Heart left ventricle (tissue), 13 donors: Measurements from ENCODE around the gene CDH23.

ENCODE experiments used
- CTCF ChIP-seq, 12 donors: fragments of 200-600 bp; sonication (generic) in 4 of 12; IDR thresholded peaks; one replicate each; pipeline versions ENCODE4 v1.5.0 to v1.8.0; 2018 to 2022; ENCODE audit warnings: antibody characterized with exemption in 12 of 12, mild to moderate bottlenecking in 5 of 12
- POLR2A ChIP-seq, 2 donors: fragments of 450-650 bp; IDR thresholded peaks; one replicate each; pipeline ENCODE4 v1.6.1; 2017; ENCODE audit warnings: antibody characterized with exemption in 2 of 2, mild to moderate bottlenecking in 2 of 2, moderate library complexity in 2 of 2
- donor health status: ischemic (EF 13 %, LVEDD 7.1; RV severe dilation, severe dysfunction).
- donor health status: DM: no; HTN: yes; CAD: no.
- donor health status: DM: no; HTN: no; CAD: no.
- donor health status: ischemic (EF 25% LVEDD 6.9; RV normal size, moderate dysfunction).
- donor health status: ischemic (EF 25% LVEDD 5.7; RV mildly dilated, moderate dysfunction).
- donor health status: ischemic (EF 35%, LVEDD 5.7; RV mildly dilated, moderate dysfunction).
- donor health status: nonischemic (EF 11% LVEDD 7.7; RV severe dilation, severe dysfunction).
- donor health status: DM: yes; HTN: yes; CAD: no.
- donor health status: PGD.
- donor health status: ischemic (EF 29% LVEDD 5.4; RV normal size, mild dysfunction).
- donor health status: nonischemic (EF 23%, LVEDD 6.1; RV moderate dilation, normal function).

- no peak for TF ChIP-seq POLR2A (IDR thresholded peaks at IDR 0.05)
- TF ChIP-seq CTCF (IDR thresholded peaks at IDR 0.05): no peak
Observed at GRCh38 chr10:71671994-71672946, 275.6 kb downstream of the CDH23 start.
